Measurements from ENCODE around the gene NAGK.
"Not testable (repeated sequence)": the region's sequence is repeated elsewhere in the genome, so short reads cannot be mapped to it uniquely, and the experiment has no call there.

The NAGK gene

DNA sequence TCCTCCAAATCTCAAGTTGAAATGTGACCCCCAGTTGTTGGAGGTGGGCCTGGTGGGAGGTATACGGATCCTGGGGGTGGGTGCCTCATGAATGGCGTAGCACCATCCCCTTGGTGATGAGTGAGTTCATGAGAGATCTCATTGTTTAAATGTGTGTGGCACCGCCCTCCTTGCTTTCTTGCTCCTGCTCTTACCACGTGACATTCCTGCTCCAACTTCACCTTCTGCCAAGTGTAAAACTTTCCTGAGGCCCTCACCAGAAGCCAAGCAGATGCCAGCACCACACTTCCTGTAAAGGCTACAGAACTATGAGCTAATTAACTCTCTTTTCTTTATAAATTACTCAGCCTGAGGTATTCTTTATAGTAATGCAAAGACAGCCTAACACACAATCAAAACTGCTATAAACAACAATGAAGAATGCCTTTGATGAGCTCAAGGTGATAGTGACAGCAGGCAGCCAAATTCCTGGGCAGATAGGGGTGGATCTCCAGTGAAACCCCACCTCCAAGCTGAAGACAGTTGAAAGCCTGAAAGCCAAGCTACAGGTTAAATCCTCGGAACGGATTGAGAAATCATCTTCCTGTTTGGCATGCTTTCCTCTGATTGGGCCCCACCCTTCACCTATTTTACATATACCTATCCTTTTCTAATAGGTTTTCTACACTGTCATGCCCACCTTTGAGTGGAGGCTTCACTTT is 34.7 kb downstream of the NAGK start:
- in situ Hi-C loops (cut with MboI; ENCODE audit: low sequenced_read_pairs, unreplicated experiment): no loop called here
- TF ChIP-seq, protein P1, sequence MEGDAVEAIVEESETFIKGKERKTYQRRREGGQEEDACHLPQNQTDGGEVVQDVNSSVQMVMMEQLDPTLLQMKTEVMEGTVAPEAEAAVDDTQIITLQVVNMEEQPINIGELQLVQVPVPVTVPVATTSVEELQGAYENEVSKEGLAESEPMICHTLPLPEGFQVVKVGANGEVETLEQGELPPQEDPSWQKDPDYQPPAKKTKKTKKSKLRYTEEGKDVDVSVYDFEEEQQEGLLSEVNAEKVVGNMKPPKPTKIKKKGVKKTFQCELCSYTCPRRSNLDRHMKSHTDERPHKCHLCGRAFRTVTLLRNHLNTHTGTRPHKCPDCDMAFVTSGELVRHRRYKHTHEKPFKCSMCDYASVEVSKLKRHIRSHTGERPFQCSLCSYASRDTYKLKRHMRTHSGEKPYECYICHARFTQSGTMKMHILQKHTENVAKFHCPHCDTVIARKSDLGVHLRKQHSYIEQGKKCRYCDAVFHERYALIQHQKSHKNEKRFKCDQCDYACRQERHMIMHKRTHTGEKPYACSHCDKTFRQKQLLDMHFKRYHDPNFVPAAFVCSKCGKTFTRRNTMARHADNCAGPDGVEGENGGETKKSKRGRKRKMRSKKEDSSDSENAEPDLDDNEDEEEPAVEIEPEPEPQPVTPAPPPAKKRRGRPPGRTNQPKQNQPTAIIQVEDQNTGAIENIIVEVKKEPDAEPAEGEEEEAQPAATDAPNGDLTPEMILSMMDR (IDR thresholded peaks at IDR 0.05; ENCODE audit: borderline replicate concordance, control extremely low read depth, extremely low read depth, insufficient read depth, missing control alignments): no peak
- DNase-seq (ENCODE audit: low spot score): no peak

DNA sequence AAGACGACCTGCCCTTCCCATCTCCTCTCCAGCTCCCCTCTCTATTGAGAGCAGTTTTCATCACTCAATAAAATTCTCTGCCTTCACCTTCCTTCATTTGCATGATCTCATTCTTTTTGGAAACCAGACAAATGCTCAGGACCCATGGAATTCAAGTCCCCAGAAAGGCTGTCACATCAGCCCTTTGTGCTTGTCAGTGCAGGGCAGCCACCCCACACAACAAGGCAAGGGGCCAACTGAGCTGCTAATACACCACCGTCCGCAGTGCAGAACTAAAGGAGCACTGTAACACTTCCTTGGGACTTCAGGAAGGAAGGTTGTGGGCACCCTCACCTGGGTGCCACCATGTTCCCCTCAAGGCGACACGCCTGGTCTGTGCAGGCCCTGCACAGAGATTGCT is 35.4 kb downstream of the NAGK start:
- TF ChIP-seq, protein P1 (IDR thresholded peaks at IDR 0.05; ENCODE audit: borderline replicate concordance, control extremely low read depth, extremely low read depth, insufficient read depth, missing control alignments): no peak
- no peak for DNase-seq (ENCODE audit: low spot score)
- in situ Hi-C loops (cut with MboI; ENCODE audit: low sequenced_read_pairs, unreplicated experiment): no loop called here

DNA sequence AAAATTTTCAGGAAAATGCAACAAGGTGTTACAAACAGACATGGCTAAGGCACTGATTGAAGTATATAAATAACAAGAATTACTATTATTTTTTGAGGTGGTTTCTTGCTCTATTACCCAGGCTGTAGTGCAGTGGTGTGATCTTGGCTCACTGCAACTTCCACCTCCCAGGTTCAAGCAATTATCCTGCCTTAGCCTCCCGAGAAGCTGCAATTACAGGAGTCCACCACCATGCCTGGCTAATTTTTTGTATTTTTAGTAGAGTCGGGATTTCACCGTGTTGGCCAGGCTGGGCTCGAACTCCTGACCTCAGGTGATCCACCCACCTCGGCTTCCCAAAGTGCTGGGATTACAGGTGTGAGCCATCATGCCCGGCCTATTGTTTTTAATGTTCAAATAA is 38.0 kb downstream of the NAGK start:
- DNase-seq (ENCODE audit: low spot score); in situ Hi-C loops (cut with MboI; ENCODE audit: low sequenced_read_pairs, unreplicated experiment): not testable (repeated sequence)

DNA sequence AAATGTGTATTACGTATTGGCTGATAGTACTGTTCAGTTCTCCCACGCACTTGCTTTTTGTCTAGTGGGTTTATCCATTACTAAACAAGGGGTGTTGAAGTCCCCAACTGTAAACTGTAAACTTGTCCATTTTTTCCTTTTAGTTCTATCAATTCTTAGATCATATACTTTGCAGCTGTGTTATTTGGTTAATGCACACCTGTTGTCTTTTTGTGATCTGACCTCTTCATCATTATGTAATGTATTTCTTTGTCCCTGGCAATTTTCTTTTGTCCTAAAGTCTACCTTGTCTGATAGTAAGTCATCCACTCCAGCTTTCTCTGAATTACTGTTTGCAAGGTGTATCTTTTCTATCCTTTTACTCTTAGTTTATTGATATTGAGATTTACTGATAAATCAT is 39.6 kb downstream of the NAGK start:
- in situ Hi-C loops (cut with MboI; ENCODE audit: low sequenced_read_pairs, unreplicated experiment): no loop called here
- no peak for DNase-seq (ENCODE audit: low spot score)
- TF ChIP-seq, protein P1 (IDR thresholded peaks at IDR 0.05; ENCODE audit: borderline replicate concordance, control extremely low read depth, extremely low read depth, insufficient read depth, missing control alignments): no peak

DNA sequence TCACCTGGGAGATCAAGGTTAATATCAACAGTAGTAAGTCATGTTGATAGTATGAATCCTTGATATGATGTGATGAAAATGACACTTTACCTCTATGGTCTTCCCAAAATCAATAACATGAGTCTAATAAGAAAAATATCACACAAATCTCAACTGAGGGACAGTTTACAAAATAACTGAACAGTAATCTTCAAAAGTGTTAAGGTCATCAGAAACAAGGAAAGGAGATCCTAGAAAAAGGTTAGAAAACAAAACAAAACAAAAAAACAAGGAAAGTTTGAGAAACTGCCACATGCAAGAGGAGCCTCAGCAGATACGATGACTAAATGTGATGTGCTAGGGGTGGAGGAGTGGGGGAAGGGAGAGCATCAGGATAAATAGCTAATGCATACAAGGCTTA is 45.4 kb downstream of the NAGK start:
- DNase-seq (ENCODE audit: low spot score): no peak
- in situ Hi-C loops (cut with MboI; ENCODE audit: low sequenced_read_pairs, unreplicated experiment): no loop called here
- TF ChIP-seq, protein P1 (IDR thresholded peaks at IDR 0.05; ENCODE audit: borderline replicate concordance, control extremely low read depth, extremely low read depth, insufficient read depth, missing control alignments): no peak

DNA sequence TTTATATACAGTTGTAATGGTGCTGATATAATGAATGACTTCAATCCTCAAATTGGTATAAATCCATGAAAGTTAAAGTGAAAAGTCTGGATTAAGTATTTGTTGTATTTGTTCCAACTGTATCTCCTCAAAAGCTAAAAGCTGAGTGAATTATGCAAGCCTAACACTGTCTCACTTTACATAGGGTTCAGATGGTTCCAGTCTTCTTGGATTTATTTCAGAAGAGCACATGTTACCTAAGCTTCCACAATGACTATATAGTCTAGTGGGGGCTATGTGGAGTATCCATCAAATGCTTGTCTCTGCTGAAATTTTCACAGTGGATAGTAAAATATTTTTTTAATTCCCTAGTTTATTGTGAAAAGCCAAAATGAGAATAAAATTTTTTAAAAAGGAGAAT is 48.6 kb downstream of the NAGK start:
- TF ChIP-seq, protein P1 (IDR thresholded peaks at IDR 0.05; ENCODE audit: borderline replicate concordance, control extremely low read depth, extremely low read depth, insufficient read depth, missing control alignments): no peak
- in situ Hi-C loops (cut with MboI; ENCODE audit: low sequenced_read_pairs, unreplicated experiment): no loop called here
- no peak for DNase-seq (ENCODE audit: low spot score)

DNA sequence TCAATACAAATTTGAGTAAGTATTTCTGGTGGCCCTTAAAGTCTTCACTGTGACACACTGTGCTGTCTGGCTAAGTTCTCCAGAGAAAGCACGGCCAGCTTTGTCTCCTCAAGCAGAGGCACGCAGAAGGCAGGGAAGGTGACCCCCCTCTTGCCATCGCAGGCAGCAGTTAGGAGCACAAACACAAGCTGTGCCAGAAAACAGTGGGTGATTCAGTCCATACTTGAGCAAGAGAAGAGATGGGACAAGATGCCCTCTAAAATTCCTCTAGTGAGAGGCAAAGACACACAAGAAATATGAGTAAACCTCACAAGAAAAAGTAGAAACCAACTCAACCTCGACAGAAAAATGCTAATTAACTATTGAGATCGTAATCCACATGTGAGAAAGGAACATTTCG is 51.7 kb downstream of the NAGK start:
- no peak for DNase-seq (ENCODE audit: low spot score)
- in situ Hi-C loops (cut with MboI; ENCODE audit: low sequenced_read_pairs, unreplicated experiment): no loop called here
- TF ChIP-seq, protein P1 (IDR thresholded peaks at IDR 0.05; ENCODE audit: borderline replicate concordance, control extremely low read depth, extremely low read depth, insufficient read depth, missing control alignments): no peak
